ENCODE measurements around the gene GLDN. TPM values are rescaled to one million over a fixed set of nuclear protein-coding genes. Genes with fewer than 3 reads are reported as not detected.

GLDN gene
- polyA plus RNA-seq, 1 of the 3 experiments (the other 2 are of a cell fraction) = not detected

GRCh38 chr15:51403946-51404695, 62.7 kb downstream of the GLDN start:
- Histone ChIP-seq H3K27ac (ENCODE audit: low read depth in 2 of 2, low read length in 1 of 2) (no peak overlapping the region), H3K4me1 (ENCODE audit: control insufficient read depth in 1 of 2, insufficient read depth in 2 of 2, low read depth in 1 of 2, low read length in 1 of 2) (no peaks in the 10 kb centered on the region), H3K4me3 (ENCODE audit: low read depth in 2 of 2, low read length in 1 of 2) (no peak overlapping the region), H3F3A (replicated peaks; ENCODE audit: insufficient read depth) (no peaks in the 10 kb centered on the region), H3K9ac (no peak overlapping the region), H3K9me2 (no peaks in the 10 kb centered on the region), H3K79me2 (ENCODE audit: insufficient read depth) (no peaks in the 10 kb centered on the region), H3K27me3 (ENCODE audit: insufficient read depth) (peaks cover 11% of the 10 kb centered on the region; the same call in 1 of the 2 replicates), H4K20me1 (ENCODE audit: insufficient read depth) (no peaks in the 10 kb centered on the region), H3K9me3 (no peaks in the 10 kb centered on the region), H3K4me2 (no peak overlapping the region), H2AFZ (ENCODE audit: low read depth) (no peak overlapping the region), H3K36me3 (replicated peaks in 1 of 2; ENCODE audit: control insufficient read depth in 1 of 2, insufficient read depth in 2 of 2, low read length in 1 of 2) (no peaks in the 10 kb centered on the region)
- WGBS (ENCODE audit: low lambda C conversion rate) = 60% methylated on average over 9 of the region's 9 CpGs
- ChIA-PET POLR2A (no interaction called here), CTCF (interaction anchor here (0.6 to 10.9 kb wide), 27 partner anchors 8 to 585 kb away, joined by 3 to 110 read pairs (median 4); no protein-coding TSS in a partner anchor)
- no peak for DNase-seq
- no peak for TF ChIP-seq CHD2 (IDR thresholded peaks at IDR 0.05; ENCODE audit: low read length, partially characterized antibody)
- TF ChIP-seq TCF12 (IDR thresholded peaks at IDR 0.05) = no peak
- TF ChIP-seq MXI1 (IDR thresholded peaks at IDR 0.05; ENCODE audit: low read depth, low read length) = no peak
- no peak for TF ChIP-seq ZBTB33 (IDR thresholded peaks at IDR 0.05; ENCODE audit: borderline replicate concordance, low read depth)
- no peak for TF ChIP-seq JUND (IDR thresholded peaks at IDR 0.05)
- no peak for TF ChIP-seq TAF1 (IDR thresholded peaks at IDR 0.05; ENCODE audit: borderline replicate concordance, low read depth, low read length)
- no peak for TF ChIP-seq EP300 (IDR thresholded peaks at IDR 0.05; ENCODE audit: borderline replicate concordance in 1 of 2, low read depth in 1 of 2, low read length in 1 of 2)
- no peak for TF ChIP-seq RXRA (IDR thresholded peaks at IDR 0.05; ENCODE audit: borderline replicate concordance, low read depth)
- TF ChIP-seq ELF1 (IDR thresholded peaks at IDR 0.05) = no peak

- no peaks in the 10 kb centered on the region for H3K36me3 ChIP-seq (replicated peaks in 1 of 2; ENCODE audit: control insufficient read depth in 1 of 2, insufficient read depth in 2 of 2, low read length in 1 of 2)
- POLR2A ChIA-PET = no interaction called here
- no peaks in the 10 kb centered on the region for H3K4me1 ChIP-seq (ENCODE audit: control insufficient read depth in 1 of 2, insufficient read depth in 2 of 2, low read depth in 1 of 2, low read length in 1 of 2)
- H3K27me3 ChIP-seq (ENCODE audit: insufficient read depth) = peaks cover 11% of the 10 kb centered on the region; the same call in 1 of the 2 replicates
- WGBS (ENCODE audit: low lambda C conversion rate) = 73% methylated on average over 11 of the region's 11 CpGs
- CTCF ChIA-PET = interaction anchor here (0.9 to 10.9 kb wide), 5 partner anchors 24 to 242 kb away, joined by 3 to 110 read pairs (median 4); no protein-coding TSS in a partner anchor
- H3K9me3 ChIP-seq = no peaks in the 10 kb centered on the region
- H3K27ac ChIP-seq (ENCODE audit: low read depth in 2 of 2, low read length in 1 of 2) = no peak overlapping the region
- no peak overlapping the region for H3K9ac ChIP-seq
- no peak overlapping the region for H3K4me2 ChIP-seq
- no peaks in the 10 kb centered on the region for H3K79me2 ChIP-seq (ENCODE audit: insufficient read depth)
- H3K9me2 ChIP-seq = no peaks in the 10 kb centered on the region
- DNase-seq = no peak
- no peak overlapping the region for H2AFZ ChIP-seq (ENCODE audit: low read depth)
- TF ChIP-seq TAF1 (IDR thresholded peaks at IDR 0.05; ENCODE audit: borderline replicate concordance, low read depth, low read length) = no peak
- no peak for TF ChIP-seq FOXM1 (IDR thresholded peaks at IDR 0.05; ENCODE audit: low read depth)
- TF ChIP-seq YY1 (IDR thresholded peaks at IDR 0.05; ENCODE audit: low read depth) = no peak
- no peak for TF ChIP-seq CTCF (IDR thresholded peaks at IDR 0.05)
- TF ChIP-seq SMC3 (IDR thresholded peaks at IDR 0.05; ENCODE audit: low read depth, low read length) = no peak
- TF ChIP-seq GATA2 (CRISPR knock-in tag; IDR thresholded peaks at IDR 0.05) = no peak
- no peak for TF ChIP-seq ELF1 (IDR thresholded peaks at IDR 0.05)
- TF ChIP-seq MEF2A (IDR thresholded peaks at IDR 0.05; ENCODE audit: borderline replicate concordance, low read depth) = no peak
- no peaks in the 10 kb centered on the region for H3F3A ChIP-seq (replicated peaks; ENCODE audit: insufficient read depth)
- no peaks in the 10 kb centered on the region for H4K20me1 ChIP-seq (ENCODE audit: insufficient read depth)
- H3K4me3 ChIP-seq (ENCODE audit: low read depth in 2 of 2, low read length in 1 of 2) = no peak overlapping the region
These were observed 64.5 kb downstream of the GLDN start for GRCh38 chr15:51405693-51406523.

All from SK-N-SH (cell line).